Activated CD8-positive, alpha-beta memory T cell treated with anti-CD3 and anti-CD28 coated beads, Interleukin-2, amount 50 U/mL, for 1 hour (primary cell): ENCODE data around the gene MTHFD2L.

Experiments used
- DNase-seq: peaks from one replicate; pipeline ENCODE4 v3.0.0-alpha.2; 2020; ENCODE audit errors: extremely low read depth

The MTHFD2L gene

DNA sequence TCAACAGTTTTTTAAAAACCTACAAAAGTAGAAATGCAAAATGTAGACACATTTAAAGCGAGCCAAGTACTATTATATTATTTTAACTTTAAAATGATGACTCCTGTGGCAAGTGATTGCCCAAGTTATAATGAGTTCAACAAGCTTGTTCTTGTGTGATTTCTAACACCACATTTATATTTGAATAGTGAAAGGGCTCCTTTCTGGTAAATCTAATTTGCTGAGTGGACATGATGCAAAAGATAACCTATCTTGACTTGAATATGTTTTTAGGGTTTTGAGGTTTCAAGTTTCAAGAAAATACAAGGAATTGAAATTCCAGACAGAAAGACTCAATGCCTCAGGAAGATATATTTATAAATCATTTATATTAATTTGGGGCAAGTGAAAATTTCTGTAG lies 149.3 kb downstream of the MTHFD2L start:
- no peak for DNase-seq

DNA sequence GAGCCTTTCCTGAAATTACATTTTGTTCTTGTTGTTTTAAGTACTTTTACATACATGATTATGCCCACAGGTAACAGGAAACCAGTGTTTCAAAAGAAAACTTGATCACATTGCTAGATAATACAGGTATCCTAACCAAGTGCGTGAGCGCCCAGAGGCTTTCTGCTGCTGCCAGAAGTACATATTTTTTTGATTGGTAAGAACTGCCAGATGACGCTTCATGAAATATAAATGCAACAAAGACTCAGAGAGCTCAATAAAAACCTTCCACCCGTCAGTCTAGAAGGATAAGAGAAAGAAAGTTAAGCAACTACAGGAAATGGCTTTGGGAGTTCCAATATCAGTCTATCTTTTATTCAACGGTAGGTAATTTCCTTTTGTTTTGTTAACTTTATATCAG lies 150.3 kb downstream of the MTHFD2L start, which contains the start of gene EPGN:
TSS of gene EPGN (plus strand) at position 256 of the 400 bp plus-strand sequence. CDS start at position 320, 64 bp downstream.
- DNase-seq = no peak

DNA sequence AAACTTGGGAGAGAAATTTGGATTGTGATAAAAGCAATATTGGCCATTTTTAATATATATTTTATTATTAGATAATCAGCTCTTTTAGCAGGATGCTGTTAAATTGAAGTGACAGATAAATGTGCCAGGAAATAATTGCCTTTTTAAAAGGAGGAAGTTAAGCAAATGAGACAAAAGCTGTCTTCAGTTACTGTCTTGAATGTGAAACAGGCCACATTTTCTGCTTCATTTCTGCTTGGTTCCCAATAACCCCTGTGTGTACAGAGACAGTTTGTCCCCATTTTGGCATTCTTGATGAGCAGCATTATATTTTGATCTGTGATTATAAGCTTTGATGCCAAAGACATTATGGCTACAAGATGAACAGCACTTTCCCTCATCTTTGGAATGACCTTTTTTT lies 151.3 kb downstream of the MTHFD2L start:
- DNase-seq = no peak

DNA sequence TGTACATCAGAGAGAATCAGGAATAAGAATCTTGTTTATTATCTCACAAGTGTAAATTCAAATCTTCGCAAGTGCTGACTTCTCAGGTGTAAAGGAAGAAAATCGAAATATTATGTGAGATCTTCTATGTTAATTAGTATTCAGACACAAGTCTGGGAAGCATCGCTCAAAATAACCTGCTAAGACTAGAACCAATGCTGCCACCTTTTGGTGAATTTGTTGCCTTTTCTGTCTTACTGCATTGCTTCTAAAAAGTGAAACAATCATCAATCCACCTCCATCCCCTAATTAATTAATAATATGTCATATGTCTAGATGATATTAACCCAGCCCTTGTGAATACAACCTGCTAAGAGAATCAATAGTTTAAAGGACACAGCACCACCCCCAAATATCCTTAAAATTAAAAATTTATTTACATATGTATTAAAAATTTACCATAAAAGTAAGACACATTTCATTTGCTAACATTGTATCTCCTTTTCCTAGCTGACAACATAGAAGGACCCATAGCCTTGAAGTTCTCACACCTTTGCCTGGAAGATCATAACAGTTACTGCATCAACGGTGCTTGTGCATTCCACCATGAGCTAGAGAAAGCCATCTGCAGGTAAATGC lies 153.9 kb downstream of the MTHFD2L start:
- no peak for DNase-seq

DNA sequence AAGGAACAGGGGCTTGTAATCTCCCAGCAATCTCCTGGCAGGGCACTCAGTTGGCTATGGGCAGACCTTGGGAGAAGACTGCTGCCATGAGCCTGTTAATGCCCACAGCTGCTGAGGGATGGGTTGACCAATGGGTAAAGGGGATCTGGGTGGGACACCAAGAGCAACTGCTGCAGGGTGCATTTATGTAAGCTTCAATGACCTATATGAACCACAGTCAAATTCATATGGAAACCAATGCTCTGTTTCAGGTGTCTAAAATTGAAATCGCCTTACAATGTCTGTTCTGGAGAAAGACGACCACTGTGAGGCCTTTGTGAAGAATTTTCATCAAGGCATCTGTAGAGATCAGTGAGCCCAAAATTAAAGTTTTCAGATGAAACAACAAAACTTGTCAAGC lies 156.4 kb downstream of the MTHFD2L start:
- no peak for DNase-seq

DNA sequence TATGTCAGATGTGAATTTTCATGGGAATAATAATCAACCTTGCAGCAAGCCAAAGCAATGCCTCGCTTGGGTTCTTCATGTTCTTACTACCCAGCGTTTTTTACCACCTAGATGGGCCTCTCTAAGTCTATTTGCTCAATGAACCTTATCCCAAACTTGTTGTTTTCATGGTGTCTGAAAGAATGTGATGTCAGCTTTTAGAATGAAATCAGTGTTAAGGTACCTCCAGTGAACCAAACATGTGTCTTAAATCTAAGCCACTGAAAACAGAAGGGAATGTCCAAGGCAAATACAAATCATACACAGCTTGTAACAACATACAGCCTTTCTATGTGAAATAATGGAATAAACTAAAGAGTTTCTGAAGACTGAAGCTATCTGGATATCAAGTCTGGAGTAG lies 157.0 kb downstream of the MTHFD2L start:
- DNase-seq = no peak

DNA sequence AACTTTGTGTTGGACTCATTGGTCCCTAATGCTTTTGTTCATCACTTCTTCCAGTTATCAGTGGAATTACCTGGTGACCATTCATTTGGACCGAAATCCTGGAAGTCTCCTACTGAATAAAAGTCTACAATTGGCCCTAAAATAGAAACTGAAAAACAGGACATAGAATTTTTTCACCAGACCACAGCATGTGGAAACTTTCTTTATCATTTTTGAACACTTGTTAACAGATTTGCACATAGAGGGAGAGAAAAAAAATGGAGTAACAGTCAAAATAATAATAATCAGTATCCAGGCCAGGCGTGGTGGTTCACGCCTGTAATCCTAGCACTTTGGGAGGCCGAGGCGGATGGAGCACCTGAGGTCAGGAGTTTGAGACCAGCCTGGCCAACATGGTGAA lies 157.5 kb downstream of the MTHFD2L start:
- DNase-seq = no peak

DNA sequence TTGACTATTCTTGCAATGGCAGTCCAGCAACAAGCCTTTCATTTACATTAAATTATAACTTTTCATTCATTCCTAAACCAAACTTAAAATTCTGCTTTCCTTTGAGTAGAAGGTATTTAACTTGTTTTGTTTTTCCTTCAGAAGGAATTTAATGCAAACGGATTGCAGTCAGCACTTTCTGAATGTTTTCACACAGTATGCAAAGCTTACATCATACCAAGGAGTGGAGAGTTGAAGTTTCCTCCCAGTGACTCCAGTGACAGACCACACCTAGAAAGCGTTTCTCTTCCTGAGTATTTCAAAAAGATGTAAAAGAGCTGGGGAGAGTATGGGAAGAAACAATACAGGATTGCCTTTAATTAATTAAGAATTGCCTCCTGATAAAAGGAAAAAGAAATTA lies 158.5 kb downstream of the MTHFD2L start:
- no peak for DNase-seq

DNA sequence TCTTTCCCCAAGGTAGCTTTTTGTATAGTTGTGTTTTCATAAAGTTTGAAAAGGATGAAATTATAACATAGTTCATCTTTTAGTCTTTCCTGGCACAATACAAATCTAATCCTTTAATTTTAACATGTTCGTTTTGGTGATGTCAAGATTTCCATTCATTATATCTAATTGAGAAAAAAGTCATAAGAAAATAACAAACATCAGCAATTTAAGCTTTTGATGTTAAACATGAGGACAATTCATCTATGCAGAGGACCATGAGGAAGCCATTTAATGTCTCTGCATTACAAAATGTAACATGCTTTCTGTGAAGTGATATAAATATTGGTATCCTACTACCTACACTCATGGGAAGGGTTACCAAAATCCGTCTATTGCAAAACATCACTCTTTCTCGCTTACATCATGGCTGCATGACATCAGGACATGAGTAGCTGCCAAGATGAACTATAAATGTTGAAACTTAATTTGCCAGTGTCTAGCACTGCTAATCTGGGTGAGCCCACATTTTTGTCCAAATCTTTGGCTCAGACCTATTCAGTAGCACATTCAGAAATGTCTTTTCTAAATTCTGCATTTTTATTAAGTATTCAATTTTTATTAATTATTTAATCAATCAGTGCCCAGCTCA lies 159.8 kb downstream of the MTHFD2L start:
- no peak for DNase-seq

DNA sequence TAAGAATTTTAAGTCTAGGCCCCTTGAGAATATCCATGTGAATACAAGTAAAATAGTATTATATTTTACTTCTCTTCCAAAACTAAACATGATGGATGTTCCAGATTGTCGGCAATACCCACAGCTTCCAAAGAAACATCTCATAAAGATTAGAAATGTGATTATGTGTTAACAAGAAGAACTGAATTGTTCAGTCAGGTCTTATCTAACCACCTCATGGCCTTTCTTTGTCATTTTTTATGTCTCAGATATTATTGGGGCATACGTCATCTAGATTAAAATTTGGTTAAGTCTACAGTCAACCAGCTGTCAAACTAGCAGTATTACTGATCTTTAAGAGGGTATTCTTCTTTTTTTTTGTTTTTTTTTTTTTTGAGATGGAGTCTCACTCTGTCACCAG lies 160.4 kb downstream of the MTHFD2L start:
- no peak for DNase-seq

DNA sequence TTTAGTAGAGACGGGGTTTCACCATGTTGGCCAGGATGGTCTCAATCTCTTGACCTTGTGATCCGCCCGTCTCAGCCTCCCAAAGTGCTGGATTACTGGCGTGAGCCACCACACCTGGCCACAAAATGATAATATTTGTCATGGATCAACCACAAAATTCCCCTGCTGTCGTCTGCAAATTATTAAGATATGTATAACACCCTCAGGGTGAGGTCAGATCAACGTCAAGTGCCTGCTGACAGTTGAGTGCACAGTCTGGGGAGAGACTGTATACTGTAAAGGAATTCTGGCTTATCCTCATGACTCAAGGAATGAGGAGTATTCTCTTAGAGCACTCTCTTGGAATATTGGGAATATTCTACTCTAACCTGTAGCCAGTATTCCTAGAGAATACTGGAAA lies 161.6 kb downstream of the MTHFD2L start:
- no peak for DNase-seq

DNA sequence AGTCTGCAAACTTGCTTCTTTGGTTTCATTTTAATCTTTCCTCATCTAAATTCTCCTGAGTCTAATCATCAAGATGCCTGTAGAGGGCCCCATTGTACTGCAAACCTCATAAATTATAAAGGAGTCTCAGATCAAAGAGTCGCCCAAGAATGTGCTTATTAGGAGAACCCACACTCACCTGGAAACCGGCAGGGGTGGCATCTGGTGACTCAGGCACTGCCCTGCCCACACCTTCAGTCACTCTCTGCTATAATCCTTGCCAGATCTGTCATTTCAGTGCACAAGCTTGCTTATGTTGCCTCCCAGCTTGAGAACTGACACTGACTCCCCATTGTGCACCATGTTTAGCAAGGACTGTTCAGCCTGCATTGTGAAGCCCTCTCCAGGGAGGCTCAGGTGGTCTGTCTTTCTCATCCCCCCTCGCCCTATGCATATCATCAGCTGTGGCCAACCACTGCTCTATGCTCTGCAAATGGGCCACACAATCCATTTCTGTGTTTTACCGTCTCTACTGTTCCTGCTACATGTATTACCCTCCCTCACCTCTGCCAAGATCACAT lies 162.7 kb downstream of the MTHFD2L start:
- no peak for DNase-seq

DNA sequence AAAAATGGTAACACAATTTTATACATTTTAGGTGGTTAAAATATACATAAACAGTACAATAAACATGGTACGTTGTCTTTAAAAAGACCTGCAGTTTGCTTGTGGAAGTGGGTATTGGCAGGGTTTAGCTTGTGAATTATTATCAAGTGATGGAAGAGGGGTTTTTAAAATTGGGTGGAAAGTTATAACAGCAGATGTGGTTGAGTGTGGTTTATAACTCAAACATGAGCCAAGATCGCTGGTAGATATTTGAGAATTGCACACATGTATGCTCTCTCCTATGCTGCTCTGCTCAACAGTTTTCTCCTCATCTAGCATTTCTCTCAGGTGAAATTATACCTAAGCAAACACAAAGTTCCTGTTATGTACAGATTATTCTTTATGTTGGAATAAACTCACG lies 164.4 kb downstream of the MTHFD2L start:
- DNase-seq = no peak

DNA sequence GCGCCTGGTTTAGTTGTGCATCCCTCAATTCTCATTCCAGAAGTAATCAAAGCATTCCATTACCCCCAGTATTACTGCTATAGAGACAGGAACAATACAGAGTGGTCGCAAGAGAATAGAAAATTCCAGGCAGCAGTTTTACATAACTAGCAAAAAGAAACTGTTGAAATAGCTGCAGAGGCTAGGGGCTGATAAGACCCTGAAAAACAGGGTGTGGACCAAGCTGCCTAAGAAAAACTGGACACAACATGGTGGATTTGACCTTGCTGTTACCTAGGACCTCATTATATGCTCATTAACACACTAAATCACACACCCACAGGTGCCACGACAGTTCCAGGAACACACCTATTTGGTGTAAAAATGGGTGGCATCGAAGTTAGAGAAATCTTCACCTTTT lies 165.7 kb downstream of the MTHFD2L start:
- no peak for DNase-seq

DNA sequence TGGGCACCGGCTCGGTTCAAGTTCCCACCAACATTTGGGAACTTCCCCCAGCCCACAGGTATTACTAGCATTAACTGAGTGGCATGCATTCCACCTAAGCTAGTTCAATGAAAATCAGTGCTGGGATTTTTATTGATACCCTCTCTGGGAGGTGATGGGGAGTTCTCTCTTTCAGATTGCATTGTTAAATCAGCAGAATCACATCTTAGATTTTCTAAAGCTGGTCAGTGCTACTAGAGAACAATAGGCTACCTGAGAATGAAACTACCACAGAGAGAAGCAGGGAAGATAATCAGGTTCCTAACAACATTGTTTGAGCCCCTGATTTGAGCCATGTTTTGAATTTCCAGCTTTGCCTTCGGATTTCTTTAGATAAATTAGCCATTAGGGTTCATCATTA lies 166.3 kb downstream of the MTHFD2L start:
- no peak for DNase-seq

DNA sequence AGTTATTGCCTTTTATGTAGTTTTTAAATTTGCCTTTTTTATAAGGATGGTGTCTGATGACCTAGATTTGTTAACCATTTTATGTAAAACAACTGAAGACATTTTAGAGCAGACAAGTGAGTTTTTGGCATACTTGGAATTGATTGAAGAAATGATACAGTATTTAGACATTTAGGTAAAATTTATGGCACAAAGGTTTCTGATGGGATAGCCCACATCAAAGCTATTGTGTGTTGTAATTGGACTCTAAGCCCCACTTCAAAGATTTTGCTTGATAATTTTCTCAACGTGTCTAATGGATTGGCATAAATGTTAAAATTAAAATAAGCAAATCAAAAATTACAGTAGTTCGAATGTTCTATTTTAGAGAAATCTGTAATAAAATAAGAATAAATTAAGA lies 168.0 kb downstream of the MTHFD2L start:
- DNase-seq = no peak

DNA sequence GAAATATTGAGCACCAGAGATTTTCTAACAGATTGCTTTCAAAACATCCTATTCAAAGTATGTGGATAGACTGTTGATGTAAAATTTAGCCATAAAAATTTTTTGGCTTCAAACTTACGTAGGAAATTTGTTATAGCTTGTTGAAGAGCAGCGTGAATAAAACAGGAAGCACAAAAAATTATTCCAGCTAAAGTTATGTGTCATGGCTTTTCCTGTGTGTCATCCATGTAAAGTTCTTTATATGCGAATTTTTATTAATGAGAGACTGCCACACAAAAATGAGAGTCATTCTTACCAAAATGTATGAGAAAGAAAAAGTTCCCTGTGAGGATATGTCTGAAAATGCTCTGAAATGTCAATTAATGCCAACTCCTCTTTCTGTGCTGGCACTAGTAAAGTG lies 169.8 kb downstream of the MTHFD2L start:
- DNase-seq = no peak

DNA sequence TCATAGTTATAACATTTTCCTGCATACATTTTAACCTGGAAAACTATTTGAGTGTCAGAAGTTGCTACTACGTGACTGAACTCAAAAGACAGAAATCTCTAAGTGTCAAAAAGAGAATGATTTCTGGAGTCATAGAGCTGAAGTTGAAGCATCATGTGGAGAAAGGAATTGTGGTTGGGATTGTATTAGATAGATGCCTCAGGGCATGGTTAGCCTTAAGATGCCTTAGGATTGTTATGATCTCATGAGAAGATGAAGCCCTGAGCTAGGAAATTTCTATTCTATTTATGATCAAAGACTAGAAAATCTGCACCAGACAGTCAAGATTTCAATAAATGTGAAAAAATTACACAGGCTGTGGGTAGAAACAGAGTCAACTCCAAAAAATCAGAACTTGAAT lies 170.6 kb downstream of the MTHFD2L start:
- DNase-seq = no peak

DNA sequence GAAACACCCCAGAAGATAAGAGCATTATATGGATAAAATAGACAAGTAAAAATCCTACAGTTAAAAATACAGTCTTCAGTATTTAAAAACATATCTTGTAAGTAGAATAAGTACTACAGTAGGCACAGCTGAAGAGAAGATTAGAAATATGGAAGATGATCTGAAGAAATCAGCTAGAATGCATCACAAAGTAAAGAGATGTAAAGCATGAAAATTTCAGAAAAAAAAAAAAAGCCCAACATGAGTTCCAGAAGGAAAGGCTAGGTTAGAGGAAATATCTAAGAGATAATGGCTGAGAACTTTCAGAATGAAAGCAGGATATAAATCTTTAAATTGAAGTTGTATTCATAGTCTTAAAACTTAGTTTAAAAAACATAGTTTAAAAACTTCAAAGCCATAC lies 171.4 kb downstream of the MTHFD2L start:
- no peak for DNase-seq

DNA sequence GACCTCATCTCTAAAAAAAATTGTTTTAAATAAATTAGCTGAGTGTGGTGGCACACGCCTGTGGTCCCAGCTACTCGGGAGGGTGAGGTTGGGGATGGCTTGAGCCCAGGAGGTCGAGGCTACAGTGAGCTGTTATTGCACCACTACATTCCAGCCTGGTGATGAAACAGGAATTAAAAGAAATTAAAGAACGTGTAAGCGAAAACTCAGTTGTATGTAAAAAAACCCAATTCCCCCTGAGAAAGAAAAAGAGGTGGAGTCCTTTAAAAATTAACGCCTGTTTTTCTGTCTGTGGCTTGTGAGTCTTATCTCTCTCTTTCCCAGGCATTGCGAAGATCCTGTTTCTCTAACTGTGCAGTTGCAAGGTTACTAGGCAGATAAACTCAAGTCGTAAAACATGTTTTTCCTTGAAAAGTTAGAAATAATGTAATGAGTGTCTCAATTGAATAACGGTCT lies 172.4 kb downstream of the MTHFD2L start:
- no peak for DNase-seq

DNA sequence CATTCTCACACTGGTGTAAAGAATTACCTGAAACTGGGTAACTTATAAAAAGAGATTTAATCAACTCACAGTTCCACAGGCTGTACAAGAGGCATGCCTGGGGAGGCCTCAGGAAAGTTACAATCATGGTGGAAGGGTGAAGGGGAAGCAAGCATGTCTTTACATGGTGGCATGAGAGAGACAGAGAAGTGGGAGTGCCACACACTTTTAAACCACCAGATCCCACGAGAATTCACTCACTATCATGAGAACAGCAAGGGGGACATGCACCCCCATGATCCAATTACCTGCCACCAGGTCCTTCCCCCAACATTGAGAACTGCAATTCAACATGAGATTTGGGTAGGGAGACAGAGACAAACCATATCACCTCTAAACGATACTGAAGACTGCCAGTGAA lies 173.3 kb downstream of the MTHFD2L start:
- DNase-seq = no peak

DNA sequence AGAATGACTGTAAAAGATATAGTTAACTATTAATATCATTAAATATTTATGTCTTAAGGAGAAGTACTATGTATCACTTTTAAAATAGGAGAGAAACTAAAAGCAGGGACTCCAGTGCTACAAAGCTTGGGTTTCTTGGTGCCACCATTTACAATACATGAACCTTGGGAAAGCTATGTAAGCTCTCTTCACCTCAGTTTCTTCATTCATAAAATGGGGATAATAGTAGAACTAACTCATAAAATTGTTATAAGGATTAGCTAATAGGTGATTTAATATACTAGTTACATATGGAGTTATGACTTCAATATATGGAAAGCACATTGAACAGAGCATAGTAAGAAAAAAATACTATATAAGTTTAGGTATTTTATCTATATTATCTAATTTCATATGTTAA lies 174.0 kb downstream of the MTHFD2L start:
- DNase-seq = no peak

DNA sequence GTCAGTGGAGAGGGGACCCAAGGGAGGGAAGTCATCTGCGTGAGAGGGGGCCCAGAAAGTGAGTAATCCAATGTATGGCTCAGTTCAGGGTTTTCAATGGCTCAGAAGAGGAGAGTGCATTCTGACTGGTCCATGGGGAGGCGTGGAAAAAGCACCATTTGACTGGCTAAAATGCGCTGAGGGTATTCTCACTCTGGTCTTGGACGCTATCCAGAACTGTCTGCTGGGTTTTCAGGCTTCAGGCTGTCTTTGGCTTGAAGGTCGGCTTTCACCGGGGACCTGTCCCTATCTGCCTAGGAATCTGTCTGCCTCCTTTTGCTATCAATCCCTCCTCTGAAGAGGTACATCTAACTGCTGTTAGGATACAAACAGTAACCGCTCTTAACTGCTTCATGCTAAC lies 176.7 kb downstream of the MTHFD2L start:
- DNase-seq = no peak
